ENCODE data around the gene RNF224. TPM values are rescaled to one million over a fixed set of nuclear protein-coding genes. Genes with fewer than 3 reads are reported as not detected.
"Not testable (repeated sequence)": the region's sequence is repeated elsewhere in the genome, so short reads cannot be mapped to it uniquely, and the experiment has no call there.

The RNF224 gene
- total and polyA plus RNA-seq, 2 experiments from 2014 or later, result not detected

GRCh38 chr9:137240841-137241489, 13.7 kb downstream of the RNF224 start, which contains the start of gene TUBB4B:
TSS of gene TUBB4B (plus strand) at chr9:137241287. CDS start at chr9:137241361, 74 bp downstream.
- Histone ChIP-seq H3K27me3 (no peaks in the 10 kb centered on the region), H3K4me3 (peak within 1 kb of the TSS; percentile 96), H3K27ac (peak within 1 kb of the TSS; percentile 95), H3K36me3 (peaks cover 12% of the 10 kb centered on the region), H3K4me1 (ENCODE audit: low read depth) (peaks cover 18% of the 10 kb centered on the region), H3K9me3 (ENCODE audit: low read depth) (no peaks in the 10 kb centered on the region)
- TF ChIP-seq CTCF (IDR thresholded peaks at IDR 0.05; ENCODE audit: low read depth, low read length), result no peak
- peak; percentile 99 to 100 for DNase-seq (ENCODE audit: low read depth in 1 of 2, low spot score in 1 of 2)

- H3K27ac ChIP-seq, result peak overlapping the region; percentile 91
Observed at GRCh38 chr9:137241490-137242268, 14.4 kb downstream of the RNF224 start.

GRCh38 chr9:137242269-137243203, 15.2 kb downstream of the RNF224 start:
- Histone ChIP-seq H3K9me3 (ENCODE audit: low read depth) (no peaks in the 10 kb centered on the region), H3K27me3 (no peaks in the 10 kb centered on the region), H3K27ac (peak overlapping the region; percentile 91), H3K36me3 (peaks cover 12% of the 10 kb centered on the region), H3K4me3 (peak overlapping the region; percentile 96), H3K4me1 (ENCODE audit: low read depth) (peaks cover 14% of the 10 kb centered on the region)
- TF ChIP-seq CTCF (IDR thresholded peaks at IDR 0.05; ENCODE audit: low read depth, low read length), result no peak
- DNase-seq (ENCODE audit: low read depth in 1 of 2, low spot score in 1 of 2), result no peak

More at GRCh38 chr9:137241490-137242268, 14.4 kb downstream of the RNF224 start:
- Histone ChIP-seq H3K36me3 (peaks cover 12% of the 10 kb centered on the region), H3K27me3 (no peaks in the 10 kb centered on the region), H3K4me1 (ENCODE audit: low read depth) (peaks cover 14% of the 10 kb centered on the region), H3K9me3 (ENCODE audit: low read depth) (no peaks in the 10 kb centered on the region), H3K4me3 (peak overlapping the region; percentile 96)
- TF ChIP-seq CTCF (IDR thresholded peaks at IDR 0.05; ENCODE audit: low read depth, low read length), result no peak
- DNase-seq (ENCODE audit: low read depth in 1 of 2, low spot score in 1 of 2), result peak; percentile 47 to 54

DNA sequence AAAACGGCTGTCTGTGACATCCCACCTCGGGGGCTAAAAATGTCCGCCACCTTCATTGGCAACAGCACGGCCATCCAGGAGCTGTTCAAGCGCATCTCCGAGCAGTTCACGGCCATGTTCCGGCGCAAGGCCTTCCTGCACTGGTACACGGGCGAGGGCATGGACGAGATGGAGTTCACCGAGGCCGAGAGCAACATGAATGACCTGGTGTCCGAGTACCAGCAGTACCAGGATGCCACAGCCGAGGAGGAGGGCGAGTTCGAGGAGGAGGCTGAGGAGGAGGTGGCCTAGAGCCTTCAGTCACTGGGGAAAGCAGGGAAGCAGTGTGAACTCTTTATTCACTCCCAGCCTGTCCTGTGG, 15.9 kb downstream of the RNF224 start:
- not testable (repeated sequence) for H3K9me3 ChIP-seq (ENCODE audit: low read depth); H3K4me3 ChIP-seq; DNase-seq (ENCODE audit: low read depth in 1 of 2, low spot score in 1 of 2); H3K27ac ChIP-seq; H3K27me3 ChIP-seq
- H3K4me1 ChIP-seq (ENCODE audit: low read depth), result peaks cover 16% of the 10 kb centered on the region
- peaks cover 12% of the 10 kb centered on the region for H3K36me3 ChIP-seq

DNA sequence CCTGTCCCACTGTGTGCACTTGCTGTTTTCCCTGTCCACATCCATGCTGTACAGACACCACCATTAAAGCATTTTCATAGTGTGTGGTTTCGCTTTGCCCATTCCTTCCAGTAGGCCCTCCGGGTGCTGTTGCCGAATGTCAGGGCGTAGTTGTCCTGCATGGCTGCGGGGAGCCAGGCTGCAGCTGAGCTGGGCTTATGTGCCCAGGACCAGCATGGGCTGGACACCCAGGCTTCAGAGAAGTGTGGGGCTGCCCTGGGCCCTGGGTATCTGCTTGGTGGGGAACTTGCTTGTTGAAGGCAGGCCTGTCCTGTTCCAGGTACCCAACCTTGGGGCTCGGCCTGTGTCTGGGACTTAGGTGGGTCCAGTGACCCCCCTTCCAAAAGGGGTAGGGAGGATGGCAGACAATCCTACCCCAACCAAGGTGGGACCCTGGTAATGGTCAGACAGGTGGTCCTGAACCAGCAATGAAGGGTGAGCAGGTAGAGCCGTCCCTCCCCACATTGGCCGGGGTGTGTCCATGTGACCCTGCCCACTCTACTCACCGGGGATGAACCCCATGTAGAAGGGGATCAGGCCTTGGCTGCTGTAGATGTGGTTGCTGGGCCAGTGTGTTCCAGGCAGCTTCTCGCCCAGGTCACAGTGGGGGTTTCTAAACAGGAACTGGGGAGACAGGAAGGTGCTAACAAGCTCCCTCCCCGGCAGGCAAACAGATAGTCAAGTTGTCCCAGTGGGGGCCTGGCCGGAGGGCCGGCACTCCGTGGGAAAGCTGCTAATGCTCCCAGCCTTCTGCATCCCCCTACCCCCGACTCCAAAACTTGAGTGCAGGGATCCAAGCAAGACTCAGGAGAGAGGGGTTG, 16.6 kb downstream of the RNF224 start:
- Histone ChIP-seq H3K27ac (no peak overlapping the region), H3K9me3 (ENCODE audit: low read depth) (no peaks in the 10 kb centered on the region), H3K36me3 (peaks cover 12% of the 10 kb centered on the region), H3K4me3 (no peak overlapping the region), H3K4me1 (ENCODE audit: low read depth) (peaks cover 16% of the 10 kb centered on the region), H3K27me3 (no peaks in the 10 kb centered on the region)
- no peak for TF ChIP-seq CTCF (IDR thresholded peaks at IDR 0.05; ENCODE audit: low read depth, low read length)
- no peak for DNase-seq (ENCODE audit: low read depth in 1 of 2, low spot score in 1 of 2)
